A549 treated with GW870086 at 1 μM for 4 hours (cell line): ENCODE measurements around the gene SC5D. TPM values are rescaled to one million over a fixed set of nuclear protein-coding genes. Genes with fewer than 3 reads are reported as not detected.

Source experiments
- total RNA-seq: library from RNA; stranded (reverse); fragments of 200-300 nt; extraction: Qiagen RNA extraction; gene quantifications from 5 replicates; pipeline ENCODE4 v1.2.3, GENCODE V29; 2022; ENCODE audit warnings: low read depth

SC5D gene
- total RNA-seq: 8.2 to 11.9 TPM (median 10.1 TPM) in 5 replicates

DNA sequence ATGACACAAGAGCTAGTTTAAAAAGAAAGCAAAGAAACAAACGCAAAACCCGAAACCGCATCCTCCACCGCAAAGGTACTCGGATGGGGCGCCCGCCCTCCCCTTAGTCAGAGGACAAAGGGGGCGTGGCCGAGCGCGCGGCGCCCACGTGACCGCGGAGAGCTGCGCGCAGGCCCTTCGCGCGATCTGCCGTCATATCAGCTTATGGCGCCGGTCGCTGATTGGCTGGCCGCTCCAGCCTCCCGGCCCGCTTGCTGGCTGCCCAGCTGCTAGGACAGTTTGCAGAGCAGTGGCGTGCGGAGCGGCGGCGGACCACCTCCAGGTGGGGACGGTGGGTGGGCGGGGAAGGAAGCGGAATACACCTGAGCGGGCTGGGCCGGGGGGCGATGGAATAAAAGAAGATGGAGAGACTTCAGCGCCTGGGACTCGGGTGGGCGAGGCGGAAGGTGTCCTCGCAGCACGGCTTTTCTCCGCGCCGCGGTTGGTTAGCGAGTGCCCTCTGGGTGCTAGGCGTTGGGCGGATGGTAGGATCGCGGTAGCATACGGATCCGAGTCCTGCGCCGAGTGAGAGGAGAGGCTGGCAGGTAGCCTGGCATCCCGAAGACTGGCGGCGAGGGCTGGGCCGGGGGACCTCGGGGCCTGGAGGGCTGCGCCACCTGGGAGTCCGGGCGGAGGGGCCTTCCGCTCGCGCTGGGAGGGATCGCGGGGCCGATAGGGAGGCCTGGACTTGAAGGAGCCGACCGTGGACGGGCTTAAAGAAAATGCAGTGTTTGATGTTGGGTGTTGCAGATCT lies at the start of gene SC5D:
SC5D (plus strand) TSS at position 277 of the 793 bp plus-strand sequence. CDS start 10,605 bp downstream, outside the sequence.

Other genes with a start within 250 kb of the SC5D start
- gene TECTA, start 191.5 kb upstream of the SC5D start, total RNA-seq: 0.02 to 0.13 TPM (median 0.06 TPM) in 5 replicates
- 1.4 to 2.0 TPM (median 1.6 TPM) in 5 replicates for gene SORL1, start 159.5 kb downstream of the SC5D start, total RNA-seq